Fibroblast of mammary gland (primary cell): ENCODE measurements around the gene FBXW8.

Experiments
- DNase-seq: peaks from one replicate; pipeline ENCODE4 v3.0.0-alpha.2; 2010; ENCODE audit warnings: low read depth
- H3K4me3 ChIP-seq: 2 replicates; pipeline ENCODE4 v1.5.1; 2011; ENCODE audit warnings: low read depth, mild to moderate bottlenecking, low read length, moderate library complexity; ENCODE audit not compliant: control insufficient read depth
- TF ChIP-seq, protein P1 (sequence below): conservative IDR thresholded peaks from 2 replicates; pipeline ENCODE4 v1.5.1; 2011; ENCODE audit warnings: low read depth, low read length, inconsistent platforms; ENCODE audit not compliant: control insufficient read depth, insufficient read depth

Gene FBXW8

DNA sequence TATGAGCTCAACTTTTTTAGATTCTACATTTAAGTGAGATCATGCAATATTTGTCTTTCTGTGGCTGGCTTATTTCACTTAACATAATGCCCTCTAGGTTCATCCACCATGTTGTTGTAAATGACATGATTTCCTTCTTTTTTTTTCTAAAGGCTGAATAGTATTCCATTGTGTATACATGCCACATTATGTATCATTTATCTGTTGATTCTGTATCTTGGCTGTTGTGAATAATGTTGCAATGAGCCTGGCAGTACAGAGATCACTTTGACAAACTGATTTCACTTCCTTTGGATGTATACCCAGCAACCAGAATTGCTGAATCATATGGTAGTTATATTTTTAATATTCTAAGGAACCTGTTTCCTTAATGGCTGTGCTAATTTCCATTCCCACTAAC lies 19.1 kb downstream of the FBXW8 start:
- no peak for DNase-seq
- no peak overlapping the region for H3K4me3 ChIP-seq
- TF ChIP-seq, protein P1, sequence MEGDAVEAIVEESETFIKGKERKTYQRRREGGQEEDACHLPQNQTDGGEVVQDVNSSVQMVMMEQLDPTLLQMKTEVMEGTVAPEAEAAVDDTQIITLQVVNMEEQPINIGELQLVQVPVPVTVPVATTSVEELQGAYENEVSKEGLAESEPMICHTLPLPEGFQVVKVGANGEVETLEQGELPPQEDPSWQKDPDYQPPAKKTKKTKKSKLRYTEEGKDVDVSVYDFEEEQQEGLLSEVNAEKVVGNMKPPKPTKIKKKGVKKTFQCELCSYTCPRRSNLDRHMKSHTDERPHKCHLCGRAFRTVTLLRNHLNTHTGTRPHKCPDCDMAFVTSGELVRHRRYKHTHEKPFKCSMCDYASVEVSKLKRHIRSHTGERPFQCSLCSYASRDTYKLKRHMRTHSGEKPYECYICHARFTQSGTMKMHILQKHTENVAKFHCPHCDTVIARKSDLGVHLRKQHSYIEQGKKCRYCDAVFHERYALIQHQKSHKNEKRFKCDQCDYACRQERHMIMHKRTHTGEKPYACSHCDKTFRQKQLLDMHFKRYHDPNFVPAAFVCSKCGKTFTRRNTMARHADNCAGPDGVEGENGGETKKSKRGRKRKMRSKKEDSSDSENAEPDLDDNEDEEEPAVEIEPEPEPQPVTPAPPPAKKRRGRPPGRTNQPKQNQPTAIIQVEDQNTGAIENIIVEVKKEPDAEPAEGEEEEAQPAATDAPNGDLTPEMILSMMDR: no peak

- no peak overlapping the region for H3K4me3 ChIP-seq
- TF ChIP-seq, protein P1: no peak
- DNase-seq: no peak
Observed at GRCh38 chr12:116931665-116932064, 20.9 kb downstream of the FBXW8 start.

- no peak for DNase-seq
- no peak overlapping the region for H3K4me3 ChIP-seq
- TF ChIP-seq, protein P1: no peak
Observed at GRCh38 chr12:116933091-116933490, 22.3 kb downstream of the FBXW8 start.

GRCh38 chr12:116933512-116934246 lies 22.9 kb downstream of the FBXW8 start:
- no peak for DNase-seq
- TF ChIP-seq, protein P1: no peak
- H3K4me3 ChIP-seq: no peak overlapping the region

DNA sequence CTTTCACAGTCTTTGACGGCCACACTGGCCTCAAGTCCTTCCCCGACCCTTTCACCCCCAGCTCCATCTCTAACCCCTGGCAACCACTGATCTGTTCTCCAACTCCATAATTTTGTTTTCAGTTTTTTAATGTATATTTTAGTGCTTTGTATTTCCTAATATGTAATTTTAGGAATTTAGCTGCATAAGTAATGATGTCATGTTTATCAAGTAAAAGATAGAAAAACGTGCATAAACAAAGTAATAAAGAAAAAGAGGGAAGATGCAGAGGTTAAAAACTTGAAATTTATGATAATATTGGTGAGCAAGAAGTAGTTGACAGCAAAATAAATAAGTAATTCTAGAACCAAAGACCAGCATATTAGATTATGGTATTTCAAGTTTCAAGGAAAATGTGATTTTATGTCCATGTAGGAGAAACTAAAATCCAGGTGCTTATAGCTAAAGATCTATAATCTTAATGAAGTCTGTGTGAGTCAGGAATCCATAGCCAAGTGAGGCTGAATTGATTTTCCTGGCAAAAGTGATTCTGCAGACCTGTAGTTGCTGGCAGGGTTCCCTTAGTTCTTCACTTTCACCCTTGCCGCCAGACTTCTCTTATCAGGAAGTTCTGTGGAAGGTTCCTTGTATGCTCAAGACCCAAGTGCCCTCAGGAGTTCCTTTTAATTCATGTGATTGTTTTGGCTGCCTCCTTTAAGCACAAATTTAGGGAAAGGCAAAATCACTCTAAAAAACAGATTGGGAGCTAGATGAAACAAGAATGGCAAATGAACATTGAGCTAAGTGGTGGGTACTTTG lies 24.4 kb downstream of the FBXW8 start:
- TF ChIP-seq, protein P1: no peak
- DNase-seq: no peak
- H3K4me3 ChIP-seq: no peak overlapping the region

- TF ChIP-seq, protein P1: no peak
- no peak overlapping the region for H3K4me3 ChIP-seq
- DNase-seq: no peak
Observed at GRCh38 chr12:116937640-116938039, 26.9 kb downstream of the FBXW8 start.
